UCSD-AML1 (cell line): ENCODE results near the gene GFER.

Experiments
- DNase-seq: peaks from one replicate; lab custom pipeline; 2025; ENCODE audit not compliant: unreplicated experiment; lab: John Stamatoyannopoulos, UW

The GFER gene

GRCh38 chr16:1990351-1991134 is 6.5 kb downstream of the GFER start:
- DNase-seq, result no peak

- DNase-seq, result no peak
These were observed 7.2 kb downstream of the GFER start for GRCh38 chr16:1991135-1991551.

- no peak for DNase-seq
These were observed 7.6 kb downstream of the GFER start for GRCh38 chr16:1991588-1991947.

- peak; percentile 93 for DNase-seq
These were observed 8.1 kb downstream of the GFER start for GRCh38 chr16:1991948-1992703.

- no peak for DNase-seq
These were observed 8.8 kb downstream of the GFER start for GRCh38 chr16:1992704-1993317.

GRCh38 chr16:1993731-1994131 is 9.7 kb downstream of the GFER start:
- no peak for DNase-seq

GRCh38 chr16:1997494-1998359 is 13.7 kb downstream of the GFER start:
- DNase-seq, result no peak

GRCh38 chr16:1998360-1998835 is 14.4 kb downstream of the GFER start:
- no peak for DNase-seq

GRCh38 chr16:1998852-1999801 is 15.1 kb downstream of the GFER start:
- no peak for DNase-seq

- DNase-seq, result no peak
These were observed 16.0 kb downstream of the GFER start for GRCh38 chr16:1999866-2000514.

- no peak for DNase-seq
These were observed 17.0 kb downstream of the GFER start for GRCh38 chr16:2001035-2001434.

GRCh38 chr16:2001456-2002355 is 17.7 kb downstream of the GFER start:
- no peak for DNase-seq

GRCh38 chr16:2002406-2003230 is 18.6 kb downstream of the GFER start:
- no peak for DNase-seq

GRCh38 chr16:2003231-2003826 is 19.3 kb downstream of the GFER start:
- DNase-seq, result no peak

GRCh38 chr16:2003827-2004641 is 20.0 kb downstream of the GFER start:
- peak; percentile 89 for DNase-seq
